ENCODE data around the gene TRABD2B.

DNA sequence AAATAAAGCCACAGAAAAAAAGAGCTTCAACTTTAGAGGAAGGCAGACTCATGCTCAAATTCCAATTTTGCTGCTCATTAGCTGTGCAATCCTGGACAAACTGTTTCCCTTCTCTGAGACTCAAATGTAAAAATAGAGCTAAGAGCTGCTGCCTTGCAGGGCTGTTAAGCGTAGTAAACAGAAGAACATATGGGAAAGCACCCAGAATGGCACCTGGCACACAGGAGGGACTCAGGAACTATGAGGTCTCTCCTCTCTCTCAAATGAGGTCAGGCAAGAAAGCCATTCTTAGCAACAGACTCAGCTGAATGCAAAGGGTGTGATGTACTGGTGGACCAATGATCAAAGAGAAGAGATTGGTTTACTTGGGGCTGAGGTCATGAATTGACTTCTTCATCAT, 61.3 kb downstream of the TRABD2B start:
- TF ChIP-seq POLR2AphosphoS5 (IDR thresholded peaks at IDR 0.05; ENCODE audit: low read depth, low read length) (no peak), SIN3A (IDR thresholded peaks at IDR 0.05; ENCODE audit: borderline replicate concordance, insufficient read depth, low read length) (no peak), TAF1 (IDR thresholded peaks at IDR 0.05; ENCODE audit: borderline replicate concordance, insufficient read depth, low read length) (no peak), FOXP2 (optimal IDR thresholded peaks at IDR 0.05; ENCODE audit: borderline replicate concordance, extremely low read depth, extremely low read length, insufficient read depth) (no peak)
- TF ChIP-seq, protein P1, sequence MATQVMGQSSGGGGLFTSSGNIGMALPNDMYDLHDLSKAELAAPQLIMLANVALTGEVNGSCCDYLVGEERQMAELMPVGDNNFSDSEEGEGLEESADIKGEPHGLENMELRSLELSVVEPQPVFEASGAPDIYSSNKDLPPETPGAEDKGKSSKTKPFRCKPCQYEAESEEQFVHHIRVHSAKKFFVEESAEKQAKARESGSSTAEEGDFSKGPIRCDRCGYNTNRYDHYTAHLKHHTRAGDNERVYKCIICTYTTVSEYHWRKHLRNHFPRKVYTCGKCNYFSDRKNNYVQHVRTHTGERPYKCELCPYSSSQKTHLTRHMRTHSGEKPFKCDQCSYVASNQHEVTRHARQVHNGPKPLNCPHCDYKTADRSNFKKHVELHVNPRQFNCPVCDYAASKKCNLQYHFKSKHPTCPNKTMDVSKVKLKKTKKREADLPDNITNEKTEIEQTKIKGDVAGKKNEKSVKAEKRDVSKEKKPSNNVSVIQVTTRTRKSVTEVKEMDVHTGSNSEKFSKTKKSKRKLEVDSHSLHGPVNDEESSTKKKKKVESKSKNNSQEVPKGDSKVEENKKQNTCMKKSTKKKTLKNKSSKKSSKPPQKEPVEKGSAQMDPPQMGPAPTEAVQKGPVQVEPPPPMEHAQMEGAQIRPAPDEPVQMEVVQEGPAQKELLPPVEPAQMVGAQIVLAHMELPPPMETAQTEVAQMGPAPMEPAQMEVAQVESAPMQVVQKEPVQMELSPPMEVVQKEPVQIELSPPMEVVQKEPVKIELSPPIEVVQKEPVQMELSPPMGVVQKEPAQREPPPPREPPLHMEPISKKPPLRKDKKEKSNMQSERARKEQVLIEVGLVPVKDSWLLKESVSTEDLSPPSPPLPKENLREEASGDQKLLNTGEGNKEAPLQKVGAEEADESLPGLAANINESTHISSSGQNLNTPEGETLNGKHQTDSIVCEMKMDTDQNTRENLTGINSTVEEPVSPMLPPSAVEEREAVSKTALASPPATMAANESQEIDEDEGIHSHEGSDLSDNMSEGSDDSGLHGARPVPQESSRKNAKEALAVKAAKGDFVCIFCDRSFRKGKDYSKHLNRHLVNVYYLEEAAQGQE (IDR thresholded peaks at IDR 0.05; ENCODE audit: insufficient read depth in 1 of 2, low read depth in 2 of 2, low read length in 2 of 2) = no peak

Measured in PFSK-1 (cell line).